HG03135 (cell line): ENCODE measurements around the gene GOLGA8S.
"Not testable (repeated sequence)": the region's sequence is repeated elsewhere in the genome, so short reads cannot be mapped to it uniquely, and the experiment has no call there.

Experiments used
- ATAC-seq: cut with Tn5 transposase; IDR thresholded peaks from one replicate; pipeline ENCODE4 v1.9.1; 2021; ENCODE audit warnings: mild to moderate bottlenecking, moderate library complexity; ENCODE audit not compliant: unreplicated experiment

GOLGA8S gene

GRCh38 chr15:23397779-23398178, 43.2 kb downstream of the GOLGA8S start:
- no peak for ATAC-seq

GRCh38 chr15:23398357-23398756, 43.8 kb downstream of the GOLGA8S start:
- not testable (repeated sequence) for ATAC-seq

GRCh38 chr15:23399207-23399606, 44.7 kb downstream of the GOLGA8S start:
- not testable (repeated sequence) for ATAC-seq

GRCh38 chr15:23401627-23402026, 47.1 kb downstream of the GOLGA8S start:
- no peak for ATAC-seq

GRCh38 chr15:23402140-23402539, 47.6 kb downstream of the GOLGA8S start:
- no peak for ATAC-seq

- no peak for ATAC-seq
Measured at GRCh38 chr15:23402544-23402943, 48.0 kb downstream of the GOLGA8S start.

GRCh38 chr15:23403550-23403949, 49.0 kb downstream of the GOLGA8S start:
- no peak for ATAC-seq

- ATAC-seq, result no peak
Measured at GRCh38 chr15:23411841-23412240, 57.3 kb downstream of the GOLGA8S start.

GRCh38 chr15:23412881-23413600, 58.5 kb downstream of the GOLGA8S start:
- ATAC-seq, result not testable (repeated sequence)
